Measurements from ENCODE around the gene TANK.
"Not testable (repeated sequence)": the region's sequence is repeated elsewhere in the genome, so short reads cannot be mapped to it uniquely, and the experiment has no call there.

Gene TANK

GRCh38 chr2:161170377-161170776 lies 10.1 kb downstream of the TANK start:
- DNase-seq = no peak

GRCh38 chr2:161170958-161171932 lies 11.0 kb downstream of the TANK start:
- DNase-seq = no peak

GRCh38 chr2:161172901-161173540 lies 12.8 kb downstream of the TANK start:
- DNase-seq = no peak

- no peak for DNase-seq
Observed at GRCh38 chr2:161173541-161174194, 13.4 kb downstream of the TANK start.

GRCh38 chr2:161177969-161178368 lies 17.7 kb downstream of the TANK start:
- DNase-seq = no peak

- DNase-seq = no peak
Observed at GRCh38 chr2:161178756-161179155, 18.5 kb downstream of the TANK start.

GRCh38 chr2:161190050-161190449 lies 29.8 kb downstream of the TANK start:
- DNase-seq = no peak

GRCh38 chr2:161195602-161196001 lies 35.4 kb downstream of the TANK start:
- not testable (repeated sequence) for DNase-seq

GRCh38 chr2:161199912-161200701 lies 39.9 kb downstream of the TANK start:
- DNase-seq = no peak

- DNase-seq = no peak
Observed at GRCh38 chr2:161204846-161205245, 44.6 kb downstream of the TANK start.

GRCh38 chr2:161206471-161207032 lies 46.3 kb downstream of the TANK start:
- no peak for DNase-seq

GRCh38 chr2:161207941-161208340 lies 47.7 kb downstream of the TANK start:
- no peak for DNase-seq

- no peak for DNase-seq
Observed at GRCh38 chr2:161208527-161209139, 48.4 kb downstream of the TANK start.

- no peak for DNase-seq
Observed at GRCh38 chr2:161209902-161210301, 49.7 kb downstream of the TANK start.

GRCh38 chr2:161217597-161218185 lies 57.5 kb downstream of the TANK start:
- no peak for DNase-seq

GRCh38 chr2:161219211-161219610 lies 59.0 kb downstream of the TANK start:
- no peak for DNase-seq

GRCh38 chr2:161223139-161223732 lies 63.0 kb downstream of the TANK start:
- DNase-seq = no peak

- no peak for DNase-seq
Observed at GRCh38 chr2:161228511-161229240, 68.4 kb downstream of the TANK start.

- no peak for DNase-seq
Observed at GRCh38 chr2:161230959-161231358, 70.7 kb downstream of the TANK start.

- DNase-seq = no peak
Observed at GRCh38 chr2:161232571-161232970, 72.3 kb downstream of the TANK start.
